Endothelial cell of umbilical vein (primary cell): ENCODE measurements around the gene NDST3.

Experiments
- CTCF ChIP-seq, 2 donors: IDR thresholded peaks; 1 replicate in 1 of 2; 2 replicates in 1 of 2; pipeline ENCODE4 v1.5.1; 2011; ENCODE audit warnings: low read length in 2 of 2, mild to moderate bottlenecking in 2 of 2, moderate library complexity in 2 of 2, control low read depth in 1 of 2, inconsistent platforms in 1 of 2, low read depth in 1 of 2; ENCODE audit not compliant: insufficient read depth in 1 of 2; ENCODE audit errors: extremely low read depth in 1 of 2
- EZH2 ChIP-seq: IDR thresholded peaks from 2 replicates; pipeline ENCODE4 v1.6.1; 2012; ENCODE audit warnings: borderline replicate concordance, low read depth, mild to moderate bottlenecking, moderate library complexity, low read length, inconsistent platforms; ENCODE audit not compliant: severe bottlenecking
- POLR2AphosphoS5 ChIP-seq: IDR thresholded peaks from 2 replicates; pipeline ENCODE4 v1.6.1; 2012; ENCODE audit warnings: low read depth, mild to moderate bottlenecking, control low read depth, low read length, moderate library complexity; ENCODE audit not compliant: insufficient read depth

GRCh38 chr4:118099106-118099505, 64.8 kb downstream of the NDST3 start:
- TF ChIP-seq CTCF (IDR thresholded peaks at IDR 0.05; ENCODE audit: extremely low read depth in 1 of 2, insufficient read depth in 1 of 2, low read depth in 1 of 2, low read length in 2 of 2) = no peak
- no peak for TF ChIP-seq EZH2
- no peak for TF ChIP-seq POLR2AphosphoS5
